ENCODE data around the gene PTPN2. TPM values are rescaled to one million over a fixed set of nuclear protein-coding genes. Genes with fewer than 3 reads are reported as not detected.

The PTPN2 gene
- total and polyA plus RNA-seq, 2 experiments from 2014 or later: 24.7 to 25.4 TPM

DNA sequence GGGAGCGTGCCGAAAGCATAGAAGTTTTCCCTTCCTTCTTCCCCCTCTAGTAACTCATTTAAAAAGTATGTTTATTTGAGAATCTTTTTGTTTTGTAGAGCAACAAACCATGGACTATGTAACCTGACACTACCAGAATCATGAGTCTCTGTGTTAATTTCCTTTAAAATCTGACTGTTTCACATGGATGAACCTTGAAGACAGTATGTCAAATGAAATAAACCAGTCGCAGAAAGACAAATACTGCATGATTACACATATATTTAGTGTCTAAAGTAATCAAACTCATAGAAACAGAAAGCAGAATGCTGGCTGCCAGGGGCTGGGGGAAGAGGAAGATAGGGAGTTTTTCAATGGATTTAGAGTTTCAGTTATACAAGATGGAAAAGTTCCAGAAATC lies 32.3 kb downstream of the PTPN2 start:
- H3K9me3 ChIP-seq (ENCODE audit: low read depth): no peaks in the 10 kb centered on the region
- no peak for DNase-seq (ENCODE audit: low read depth in 1 of 2, low spot score in 1 of 2)
- no peak overlapping the region for H3K4me3 ChIP-seq
- no peaks in the 10 kb centered on the region for H3K36me3 ChIP-seq
- no peaks in the 10 kb centered on the region for H3K27me3 ChIP-seq
- no peaks in the 10 kb centered on the region for H3K4me1 ChIP-seq (ENCODE audit: low read depth)
- TF ChIP-seq, protein P1, sequence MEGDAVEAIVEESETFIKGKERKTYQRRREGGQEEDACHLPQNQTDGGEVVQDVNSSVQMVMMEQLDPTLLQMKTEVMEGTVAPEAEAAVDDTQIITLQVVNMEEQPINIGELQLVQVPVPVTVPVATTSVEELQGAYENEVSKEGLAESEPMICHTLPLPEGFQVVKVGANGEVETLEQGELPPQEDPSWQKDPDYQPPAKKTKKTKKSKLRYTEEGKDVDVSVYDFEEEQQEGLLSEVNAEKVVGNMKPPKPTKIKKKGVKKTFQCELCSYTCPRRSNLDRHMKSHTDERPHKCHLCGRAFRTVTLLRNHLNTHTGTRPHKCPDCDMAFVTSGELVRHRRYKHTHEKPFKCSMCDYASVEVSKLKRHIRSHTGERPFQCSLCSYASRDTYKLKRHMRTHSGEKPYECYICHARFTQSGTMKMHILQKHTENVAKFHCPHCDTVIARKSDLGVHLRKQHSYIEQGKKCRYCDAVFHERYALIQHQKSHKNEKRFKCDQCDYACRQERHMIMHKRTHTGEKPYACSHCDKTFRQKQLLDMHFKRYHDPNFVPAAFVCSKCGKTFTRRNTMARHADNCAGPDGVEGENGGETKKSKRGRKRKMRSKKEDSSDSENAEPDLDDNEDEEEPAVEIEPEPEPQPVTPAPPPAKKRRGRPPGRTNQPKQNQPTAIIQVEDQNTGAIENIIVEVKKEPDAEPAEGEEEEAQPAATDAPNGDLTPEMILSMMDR (IDR thresholded peaks at IDR 0.05; ENCODE audit: low read depth, low read length): no peak
- no peak overlapping the region for H3K27ac ChIP-seq

GRCh38 chr18:12849548-12849947 lies 34.5 kb downstream of the PTPN2 start:
- H3K27ac ChIP-seq: no peak overlapping the region
- H3K36me3 ChIP-seq: no peaks in the 10 kb centered on the region
- TF ChIP-seq, protein P1 (IDR thresholded peaks at IDR 0.05; ENCODE audit: low read depth, low read length): no peak
- H3K9me3 ChIP-seq (ENCODE audit: low read depth): no peaks in the 10 kb centered on the region
- H3K27me3 ChIP-seq: no peaks in the 10 kb centered on the region
- no peak for DNase-seq (ENCODE audit: low read depth in 1 of 2, low spot score in 1 of 2)
- H3K4me3 ChIP-seq: no peak overlapping the region
- no peaks in the 10 kb centered on the region for H3K4me1 ChIP-seq (ENCODE audit: low read depth)

DNA sequence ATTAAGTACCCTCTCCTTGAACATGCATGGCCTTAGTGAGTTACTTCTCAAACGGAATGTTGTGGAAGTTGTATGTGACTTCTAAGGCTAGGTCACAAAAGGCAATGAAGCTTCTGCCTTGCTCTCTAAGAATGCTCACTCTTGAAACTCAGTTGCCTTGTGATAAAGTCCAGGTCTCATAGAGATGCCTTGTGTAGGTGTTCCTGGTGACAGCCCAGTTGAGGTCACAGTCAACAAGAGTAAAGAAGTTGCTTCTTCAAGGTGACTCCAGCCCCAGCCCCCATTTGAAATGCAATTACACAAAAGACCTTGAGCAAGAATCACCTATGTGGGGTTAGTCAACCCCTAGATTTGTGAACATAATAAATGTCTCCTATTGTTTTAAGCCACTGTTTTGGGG lies 35.6 kb downstream of the PTPN2 start:
- no peak overlapping the region for H3K27ac ChIP-seq

GRCh38 chr18:12844391-12844790 lies 39.6 kb downstream of the PTPN2 start:
- Histone ChIP-seq H3K27ac (no peak overlapping the region), H3K9me3 (ENCODE audit: low read depth) (no peaks in the 10 kb centered on the region), H3K4me1 (ENCODE audit: low read depth) (peaks cover 10% of the 10 kb centered on the region), H3K4me3 (no peak overlapping the region), H3K27me3 (no peaks in the 10 kb centered on the region), H3K36me3 (no peaks in the 10 kb centered on the region)
- no peak for DNase-seq (ENCODE audit: low read depth in 1 of 2, low spot score in 1 of 2)
- TF ChIP-seq, protein P1 (IDR thresholded peaks at IDR 0.05; ENCODE audit: low read depth, low read length): no peak

More for the DNA sequence above, 35.6 kb downstream of the PTPN2 start:
- H3K4me3 ChIP-seq: no peak overlapping the region
- no peaks in the 10 kb centered on the region for H3K27me3 ChIP-seq
- TF ChIP-seq, protein P1 (IDR thresholded peaks at IDR 0.05; ENCODE audit: low read depth, low read length): no peak
- H3K9me3 ChIP-seq (ENCODE audit: low read depth): no peaks in the 10 kb centered on the region
- DNase-seq (ENCODE audit: low read depth in 1 of 2, low spot score in 1 of 2): no peak
- peaks cover under 1% of the 10 kb centered on the region for H3K4me1 ChIP-seq (ENCODE audit: low read depth)
- H3K36me3 ChIP-seq: no peaks in the 10 kb centered on the region

GRCh38 chr18:12843420-12844350 lies 40.4 kb downstream of the PTPN2 start:
- no peaks in the 10 kb centered on the region for H3K27me3 ChIP-seq
- H3K27ac ChIP-seq: peak overlapping the region; percentile 32
- TF ChIP-seq, protein P1 (IDR thresholded peaks at IDR 0.05; ENCODE audit: low read depth, low read length): no peak
- DNase-seq (ENCODE audit: low read depth in 1 of 2, low spot score in 1 of 2): peak; percentile 31 to 62
- peaks cover 10% of the 10 kb centered on the region for H3K4me1 ChIP-seq (ENCODE audit: low read depth)
- no peaks in the 10 kb centered on the region for H3K9me3 ChIP-seq (ENCODE audit: low read depth)
- H3K4me3 ChIP-seq: no peak overlapping the region
- no peaks in the 10 kb centered on the region for H3K36me3 ChIP-seq

Measured in cardiac muscle cell (in vitro differentiated cells and primary cell).